ENCODE measurements around the gene SNW1.

SNW1 gene

DNA sequence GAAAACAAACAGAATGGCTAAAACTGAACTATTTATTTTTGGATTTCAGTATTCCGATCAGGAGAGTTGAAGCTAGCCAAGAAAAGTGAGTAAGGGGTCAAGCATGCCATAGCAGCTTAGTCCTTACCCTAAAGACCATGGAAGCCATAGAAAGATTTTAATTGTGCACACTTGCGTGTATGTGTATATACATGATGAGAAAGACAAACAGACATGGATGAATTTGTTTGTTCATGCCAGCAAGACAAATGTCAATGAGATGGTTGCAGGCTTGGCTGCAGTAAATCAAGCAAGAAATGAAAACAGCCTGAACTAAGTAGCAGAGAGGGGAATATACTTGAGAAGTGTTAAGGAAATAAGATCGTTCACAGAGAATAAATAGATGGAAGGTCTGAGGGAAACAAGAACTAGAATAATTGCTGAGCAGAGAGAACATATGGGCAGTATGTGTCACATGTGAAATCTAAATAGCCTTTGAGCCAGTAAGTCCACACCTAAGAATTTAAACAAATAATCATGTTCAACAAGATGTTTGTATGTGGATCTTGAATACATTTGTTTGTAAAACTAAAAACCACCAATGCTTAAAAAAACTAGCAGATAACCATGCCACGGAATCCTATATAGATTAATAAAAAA is 14.8 kb downstream of the SNW1 start:
- no peak for DNase-seq

DNA sequence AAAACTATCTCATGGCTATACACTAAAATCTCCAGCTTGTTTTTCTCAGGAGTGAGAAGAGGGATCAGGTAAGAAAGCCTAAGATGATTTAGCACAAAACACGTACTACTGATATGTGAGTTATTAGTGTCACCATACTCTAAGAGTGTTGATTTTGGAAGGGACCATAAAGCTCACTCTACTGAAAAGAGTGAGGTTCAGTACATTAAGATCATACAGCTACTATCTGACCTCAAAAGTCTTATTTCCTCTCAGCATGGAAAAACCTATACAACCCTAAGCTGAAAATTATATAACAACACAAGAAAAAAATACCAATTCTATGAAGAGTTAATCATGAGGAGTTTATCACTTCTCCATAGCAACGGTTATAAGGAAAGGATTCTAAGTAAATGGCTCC is 19.5 kb downstream of the SNW1 start:
- no peak for DNase-seq

DNA sequence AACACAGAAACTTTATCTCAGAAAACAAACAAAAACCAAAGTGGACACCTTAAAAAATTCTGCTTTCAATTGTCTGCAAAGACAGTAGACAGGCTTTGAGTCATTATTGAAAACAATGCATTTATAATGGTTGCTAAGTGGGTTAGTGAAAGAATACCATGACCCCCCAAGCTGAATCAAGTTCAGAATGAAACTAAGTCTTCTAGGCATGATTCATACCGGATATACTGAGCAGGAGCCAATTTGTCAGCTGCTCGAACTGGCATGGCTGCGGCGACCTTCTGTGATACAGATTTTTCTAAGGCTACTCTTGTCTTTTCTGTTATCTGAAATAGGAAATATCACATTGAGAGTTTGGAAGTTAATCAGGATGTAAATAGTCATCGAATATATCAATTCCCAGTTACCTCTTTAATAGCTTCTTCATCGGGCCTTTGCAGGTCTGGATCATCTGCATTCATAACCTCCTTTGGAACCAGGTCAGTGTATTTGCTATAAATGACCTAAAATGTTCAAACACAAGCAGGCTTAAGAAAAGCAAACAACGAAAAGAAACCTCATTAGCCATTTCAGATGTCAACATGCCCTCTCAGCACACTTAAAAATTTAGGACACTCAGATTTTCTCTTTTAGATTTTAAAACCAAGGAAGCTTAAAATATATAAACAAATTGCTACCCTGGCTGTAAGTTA is 22.3 kb downstream of the SNW1 start:
- no peak for DNase-seq

DNA sequence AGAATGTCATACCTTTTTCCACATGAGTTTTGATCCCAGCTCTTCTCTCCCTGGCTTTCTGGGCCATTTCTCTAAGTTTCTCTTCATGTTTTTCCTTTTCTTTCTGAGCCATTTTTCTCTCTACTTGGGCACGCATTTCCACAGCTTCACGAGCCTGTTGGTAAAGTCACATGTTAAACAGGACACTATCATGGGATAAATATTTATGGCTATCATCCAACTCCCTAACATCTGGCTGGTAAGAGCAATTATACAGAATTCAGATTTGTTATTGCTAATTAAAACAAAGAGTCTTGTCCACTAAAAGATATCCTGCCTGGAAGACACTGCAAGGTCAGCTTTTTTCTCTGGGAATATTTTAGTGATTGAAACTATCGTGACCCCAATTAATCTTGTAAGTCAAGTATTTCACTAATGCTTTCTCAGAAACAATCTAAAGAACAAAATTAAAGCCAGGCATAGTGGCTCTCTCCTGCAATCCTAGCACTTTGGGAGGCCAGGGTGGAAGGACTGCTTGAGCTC is 29.9 kb downstream of the SNW1 start:
- DNase-seq, result no peak

DNA sequence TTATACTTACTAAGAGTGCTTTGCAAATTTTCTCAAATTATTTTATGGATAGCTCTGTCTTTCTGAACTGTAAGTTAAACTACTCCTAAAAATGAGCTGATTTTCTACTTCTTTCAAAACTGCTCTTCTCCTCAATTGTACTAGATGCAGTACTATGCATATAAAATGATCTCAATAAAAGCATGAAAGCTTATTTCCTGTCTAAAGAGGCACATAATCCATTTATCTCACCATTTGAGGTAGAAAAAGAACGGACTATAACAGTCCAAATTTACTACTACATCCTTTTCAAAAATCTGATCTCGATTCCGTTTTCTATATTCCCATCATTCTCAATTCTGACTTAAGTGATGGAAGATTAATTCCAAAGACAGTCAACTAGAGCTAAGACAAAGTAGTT is 38.7 kb downstream of the SNW1 start:
- DNase-seq, result no peak

DNA sequence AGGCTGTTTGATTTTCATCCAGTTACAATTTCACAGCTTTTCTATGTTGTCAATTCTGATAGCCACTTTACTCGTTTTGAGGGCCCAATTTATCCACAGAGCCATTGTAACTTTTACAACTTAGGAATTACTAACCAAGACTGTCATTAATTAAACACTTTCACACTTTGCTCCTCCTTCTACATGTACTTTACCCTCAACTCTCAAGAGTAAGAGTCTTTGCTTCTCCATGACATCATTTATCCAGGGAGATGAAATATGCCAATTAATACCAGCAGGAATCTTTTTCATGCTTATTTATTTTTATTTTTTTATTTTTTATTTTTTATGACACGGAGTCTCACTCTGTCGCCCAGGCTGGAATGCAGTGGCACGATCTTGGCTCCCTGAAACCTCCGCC is 39.5 kb downstream of the SNW1 start:
- DNase-seq, result no peak

DNA sequence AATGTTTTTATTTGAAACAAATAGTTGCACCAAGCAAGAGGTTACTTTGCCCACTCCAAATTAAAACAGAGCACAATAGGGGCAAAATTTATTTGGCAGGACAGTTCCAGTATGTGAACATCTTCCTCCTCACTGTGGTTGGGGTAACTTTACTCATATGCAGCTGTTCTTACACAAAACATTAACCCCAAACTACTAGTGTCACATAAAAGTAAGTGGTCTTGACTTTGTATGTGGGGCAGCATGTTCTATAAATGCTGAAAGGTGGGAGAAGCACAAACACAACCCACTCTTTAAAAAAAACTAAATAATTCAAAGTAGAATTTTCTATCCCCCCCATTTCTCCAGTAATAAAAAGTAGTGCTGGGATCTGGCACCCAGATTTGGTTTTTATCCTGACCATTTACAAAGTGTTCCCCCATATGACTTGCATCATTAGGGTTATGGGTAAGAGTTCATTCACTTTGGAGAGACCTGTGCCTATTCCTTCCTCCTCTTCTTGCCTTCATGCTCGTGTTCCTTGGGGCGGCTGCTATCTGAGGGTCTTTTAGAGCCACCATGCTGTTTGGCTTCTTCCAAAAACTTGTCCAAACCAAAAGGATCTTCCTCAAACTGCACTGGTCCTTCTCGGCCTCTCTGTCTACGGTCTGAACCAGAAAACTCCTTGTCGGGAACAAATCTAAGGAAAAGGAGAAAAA is 43.2 kb downstream of the SNW1 start:
- no peak for DNase-seq

DNA sequence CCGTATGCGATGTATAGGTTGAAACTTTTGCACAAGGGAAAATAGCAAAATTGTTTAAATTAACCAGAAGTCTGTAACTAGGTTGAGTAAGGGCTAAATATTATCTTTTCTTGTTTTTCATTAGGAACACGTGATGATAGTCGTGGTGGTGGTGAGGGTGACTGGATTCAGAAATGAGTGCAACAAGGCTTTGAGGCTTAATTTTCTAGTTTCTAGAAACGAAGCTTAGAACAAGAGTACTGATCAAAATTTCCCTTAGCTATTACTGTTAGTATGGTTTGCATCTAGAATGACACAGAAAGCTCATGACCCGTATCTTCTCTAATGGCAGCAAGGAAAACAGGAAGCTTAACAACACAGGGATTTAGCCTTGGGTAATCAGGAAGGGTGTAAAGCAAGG is 46.0 kb downstream of the SNW1 start:
- no peak for DNase-seq

DNA sequence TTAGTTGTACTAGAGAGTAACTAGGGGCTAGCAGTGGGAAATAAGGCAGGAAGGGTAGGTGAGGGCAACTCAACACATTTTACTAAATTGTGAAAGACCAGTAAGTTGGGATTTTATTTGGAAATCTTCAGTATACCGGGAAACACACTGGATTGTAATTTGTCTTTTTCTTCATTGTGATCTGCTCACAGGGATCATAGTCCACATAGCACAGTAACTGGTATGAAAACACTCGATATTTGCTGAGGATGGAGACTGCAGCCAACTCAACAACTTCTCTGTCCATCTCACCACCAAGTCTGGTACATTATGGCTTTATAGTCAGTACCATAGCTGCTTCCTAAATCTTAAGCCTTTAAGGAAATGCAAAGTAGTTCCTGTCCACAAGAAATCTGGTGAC is 50.6 kb downstream of the SNW1 start:
- DNase-seq, result no peak

DNA sequence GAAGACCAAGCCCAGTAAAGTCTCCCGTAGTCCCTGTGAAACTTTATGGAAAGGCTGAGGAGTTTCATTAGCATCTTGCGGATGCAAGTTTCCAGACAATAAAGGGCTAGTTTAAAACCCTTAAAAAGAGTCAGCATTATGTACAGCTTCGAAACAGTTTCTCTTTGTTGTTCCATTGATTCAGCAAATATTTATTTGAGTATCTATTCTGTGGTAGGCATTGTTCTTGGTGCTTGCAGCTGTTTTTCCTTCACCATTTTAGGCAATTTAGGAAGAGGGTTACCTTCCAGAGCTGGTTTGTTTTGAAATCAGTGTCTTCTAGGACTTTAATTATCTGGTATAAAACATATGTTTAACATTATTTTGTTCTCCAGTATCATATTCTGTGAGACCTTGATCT is 51.5 kb downstream of the SNW1 start:
- DNase-seq, result no peak

DNA sequence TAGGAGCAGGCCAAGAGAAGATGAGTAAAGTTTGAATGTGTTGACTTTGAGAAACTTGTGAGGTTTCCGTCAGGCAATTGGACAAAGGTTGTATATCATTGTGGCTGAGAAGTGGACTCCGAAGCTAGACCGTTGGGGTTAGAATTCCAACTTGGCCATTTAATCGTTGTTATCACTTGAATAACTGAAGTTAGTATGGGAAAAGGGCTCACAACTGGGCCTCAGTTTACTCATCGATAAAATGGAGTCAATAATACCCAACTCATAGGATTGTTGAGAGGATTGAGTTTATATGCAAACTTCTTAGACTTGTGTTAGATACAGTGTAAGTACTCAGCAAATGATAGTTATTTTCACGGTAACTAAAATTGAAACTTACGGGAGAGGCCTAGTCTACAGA is 52.2 kb downstream of the SNW1 start:
- DNase-seq, result no peak

DNA sequence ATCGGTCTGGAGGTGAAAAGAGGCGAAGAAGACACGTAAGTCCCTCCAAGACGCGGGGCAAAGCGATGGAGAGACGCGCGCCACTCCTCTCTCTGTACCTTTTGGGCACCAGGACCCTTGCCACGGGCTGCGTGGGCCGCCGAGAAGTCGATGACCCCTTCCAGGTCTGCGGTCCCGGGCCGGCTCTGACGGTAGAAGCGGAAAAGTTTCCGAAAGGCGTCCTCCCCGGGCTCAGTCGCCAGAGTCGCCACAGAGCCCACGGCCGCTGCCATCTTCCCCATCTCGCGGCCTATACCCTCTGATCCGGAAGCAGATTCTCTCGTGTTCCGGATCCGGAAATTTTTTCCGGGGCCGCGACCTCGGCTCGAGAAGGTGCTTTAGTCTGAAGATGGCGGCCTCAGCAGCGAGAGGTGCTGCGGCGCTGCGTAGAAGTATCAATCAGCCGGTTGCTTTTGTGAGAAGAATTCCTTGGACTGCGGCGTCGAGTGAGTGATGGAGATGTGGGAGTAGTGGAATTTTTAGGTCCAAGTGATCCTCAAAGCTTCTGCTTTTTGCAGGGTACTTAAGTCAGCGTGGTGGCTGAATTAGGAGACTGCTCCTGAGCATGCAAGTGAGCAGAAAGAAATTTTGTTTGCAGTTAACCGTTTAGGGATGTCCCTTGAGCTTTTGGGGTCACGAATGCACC is 53.1 kb downstream of the SNW1 start, which contains the start of the genes ALKBH1 and SLIRP:
Gene ALKBH1 (minus strand): TSS at position 300 of the 685 bp plus-strand sequence. CDS start 19 bp downstream, at position 281.
Gene SLIRP (plus strand): TSS at position 380 of the 685 bp plus-strand sequence. CDS start 9 bp downstream, at position 389.
- peak; percentile 92 for DNase-seq

DNA sequence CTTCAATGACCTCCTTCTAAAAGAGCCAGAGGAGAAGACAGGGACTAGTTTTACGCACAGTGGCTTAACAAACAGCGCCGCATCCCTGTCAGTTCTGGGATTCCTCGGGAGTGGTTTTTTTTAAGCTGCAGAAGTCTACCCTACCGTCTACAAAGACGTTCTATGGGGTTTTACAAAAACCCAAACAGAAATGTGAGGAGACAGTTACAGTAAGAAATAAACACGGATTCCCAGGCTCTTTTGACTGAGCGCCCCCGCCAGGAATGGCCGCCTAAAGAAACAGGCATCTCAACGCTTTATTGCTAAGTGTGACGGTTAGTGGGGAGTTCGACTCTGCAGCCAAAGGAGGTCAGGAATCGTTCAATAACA is 53.6 kb downstream of the SNW1 start:
- no peak for DNase-seq

DNA sequence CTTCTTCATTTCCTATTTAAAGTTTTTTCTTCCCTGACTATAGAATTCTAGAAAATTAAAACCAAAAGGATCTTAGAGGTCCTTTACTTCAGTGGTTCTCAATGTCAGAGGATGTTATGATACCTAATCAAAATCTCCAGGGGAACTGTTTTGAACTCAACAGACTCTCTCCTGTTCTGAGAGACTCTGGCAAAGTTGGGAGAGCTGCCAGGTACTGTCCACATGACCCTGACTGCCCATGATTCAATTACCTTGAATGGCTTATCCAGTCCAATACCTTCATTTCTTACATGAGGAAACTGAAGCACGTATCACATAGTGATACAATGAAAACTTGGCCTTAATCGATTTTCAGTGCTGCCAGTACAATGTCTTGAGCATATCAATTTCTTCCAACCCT is 69.7 kb downstream of the SNW1 start:
- no peak for DNase-seq

DNA sequence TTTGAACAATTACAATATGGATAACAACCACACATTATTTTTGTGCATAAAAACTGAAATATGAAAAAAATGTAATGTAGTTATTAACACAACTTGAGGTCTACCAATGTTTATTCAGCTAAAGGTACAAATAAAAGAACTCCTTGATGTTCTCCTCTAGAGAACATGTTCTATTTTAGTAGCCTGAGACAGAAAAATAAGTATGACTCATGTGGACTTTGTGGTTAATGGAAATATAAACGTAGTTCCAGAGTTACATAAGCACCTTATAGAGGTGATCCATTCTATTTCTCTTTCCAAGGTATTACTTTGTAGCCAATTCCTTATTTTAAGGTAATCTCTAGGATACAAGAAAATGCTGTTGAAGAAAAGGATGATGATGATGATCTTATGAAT is 78.8 kb downstream of the SNW1 start:
- DNase-seq, result no peak

DNA sequence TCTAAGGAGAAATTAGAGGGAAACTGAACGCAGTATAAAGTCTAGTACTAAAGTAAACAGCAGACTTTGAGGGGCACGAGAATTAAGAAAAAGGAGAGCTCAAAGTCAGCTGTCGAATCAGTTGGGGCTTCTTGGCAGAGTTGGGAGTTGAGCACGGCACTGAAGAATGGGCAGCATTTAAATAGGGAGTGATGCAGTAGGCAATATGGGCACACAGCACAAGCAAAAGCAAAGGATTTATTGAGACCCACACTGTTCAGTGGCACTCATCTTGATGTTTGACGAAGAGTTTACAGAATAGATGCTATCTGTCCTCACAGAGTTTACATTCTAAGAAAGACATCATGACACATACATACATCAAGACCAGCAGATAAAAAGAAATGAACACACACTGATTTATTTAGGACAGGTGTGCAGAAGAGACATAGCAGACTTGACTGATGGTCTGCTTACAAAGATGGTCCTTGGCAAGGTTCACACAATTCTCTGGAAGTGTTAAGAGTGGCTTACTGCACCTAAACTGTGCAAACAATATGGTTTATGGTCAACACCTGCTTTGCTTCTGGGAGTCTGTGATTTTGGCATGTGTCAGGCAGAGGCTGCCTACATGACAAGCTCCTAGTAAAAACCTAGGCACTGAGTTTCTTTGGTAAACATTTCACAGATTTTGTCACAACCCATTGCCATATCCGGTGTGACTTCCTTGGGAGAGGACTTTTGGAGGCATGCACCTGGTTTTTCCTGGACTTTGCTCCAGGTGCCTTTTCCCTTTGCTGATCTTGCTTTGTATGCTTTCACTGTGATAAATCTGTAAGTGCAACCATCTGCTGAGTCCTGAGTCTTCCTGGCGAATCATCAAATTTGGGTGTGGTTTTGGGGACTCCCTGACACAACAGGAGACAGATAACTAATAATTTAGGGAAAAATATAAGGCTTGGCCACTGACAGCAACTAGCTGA is 79.5 kb downstream of the SNW1 start:
- DNase-seq, result no peak

DNA sequence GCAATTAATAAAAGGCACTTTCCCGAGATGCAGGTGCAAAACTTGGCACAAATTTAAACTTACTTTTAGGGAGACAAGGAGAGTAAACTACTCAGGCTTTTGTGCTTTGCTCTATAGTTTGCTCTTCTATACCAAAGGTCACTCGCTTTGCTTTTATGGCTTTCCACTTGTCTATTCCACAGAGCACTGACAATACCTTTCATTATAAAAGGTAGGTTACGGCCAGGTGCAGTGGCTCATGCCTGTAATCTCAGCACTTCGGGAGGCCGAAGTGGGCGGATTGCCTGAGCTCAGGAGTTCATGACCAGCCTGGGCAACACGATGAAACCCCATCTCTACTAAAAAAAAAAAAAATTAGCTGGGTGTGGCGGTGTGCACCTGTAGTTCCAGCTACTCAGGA is 86.0 kb downstream of the SNW1 start:
- DNase-seq, result no peak

DNA sequence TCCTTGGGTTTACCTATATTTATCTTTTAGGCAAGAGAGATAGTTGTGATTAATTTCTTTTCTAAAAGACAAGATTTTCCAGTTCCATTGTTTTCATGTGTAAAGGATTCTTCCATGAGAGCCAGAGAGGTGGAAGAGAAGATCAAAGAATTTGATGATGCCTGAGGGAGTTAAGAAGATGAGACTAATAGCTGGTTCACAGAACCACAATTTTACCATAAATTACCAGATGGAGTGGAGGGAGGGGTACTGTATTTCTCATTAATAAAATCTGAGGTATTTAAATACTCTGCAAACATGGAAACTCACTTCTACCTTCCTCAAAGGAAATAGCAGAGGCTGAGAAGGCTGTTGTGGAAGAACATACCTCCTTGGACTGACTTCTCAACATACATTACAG is 87.8 kb downstream of the SNW1 start:
- no peak for DNase-seq

Data from islet precursor cell (in vitro differentiated cells).